ENCODE measurements around the gene ETS1. TPM values are rescaled to one million over a fixed set of nuclear protein-coding genes. Genes with fewer than 3 reads are reported as not detected.

The ETS1 gene
- total RNA-seq, 1 experiment from 2014 or later, result 66.4 TPM

- Histone ChIP-seq H3K27me3 (ENCODE audit: control insufficient read depth, insufficient read depth, low read length) (no peaks in the 10 kb centered on the region), H3K27ac (ENCODE audit: low read length) (peak overlapping the region; percentile 96), H3K4me3 (ENCODE audit: low read depth in 2 of 2, low read length in 2 of 2) (no peak overlapping the region), H3K9me3 (ENCODE audit: control insufficient read depth, insufficient read depth, low read depth, low read length) (no peaks in the 10 kb centered on the region), H3K4me1 (ENCODE audit: control insufficient read depth, insufficient read depth, low read length) (peaks cover 72% of the 10 kb centered on the region), H3K36me3 (ENCODE audit: control insufficient read depth, insufficient read depth, low read length) (peaks cover 7% of the 10 kb centered on the region)
- TF ChIP-seq, protein P1, sequence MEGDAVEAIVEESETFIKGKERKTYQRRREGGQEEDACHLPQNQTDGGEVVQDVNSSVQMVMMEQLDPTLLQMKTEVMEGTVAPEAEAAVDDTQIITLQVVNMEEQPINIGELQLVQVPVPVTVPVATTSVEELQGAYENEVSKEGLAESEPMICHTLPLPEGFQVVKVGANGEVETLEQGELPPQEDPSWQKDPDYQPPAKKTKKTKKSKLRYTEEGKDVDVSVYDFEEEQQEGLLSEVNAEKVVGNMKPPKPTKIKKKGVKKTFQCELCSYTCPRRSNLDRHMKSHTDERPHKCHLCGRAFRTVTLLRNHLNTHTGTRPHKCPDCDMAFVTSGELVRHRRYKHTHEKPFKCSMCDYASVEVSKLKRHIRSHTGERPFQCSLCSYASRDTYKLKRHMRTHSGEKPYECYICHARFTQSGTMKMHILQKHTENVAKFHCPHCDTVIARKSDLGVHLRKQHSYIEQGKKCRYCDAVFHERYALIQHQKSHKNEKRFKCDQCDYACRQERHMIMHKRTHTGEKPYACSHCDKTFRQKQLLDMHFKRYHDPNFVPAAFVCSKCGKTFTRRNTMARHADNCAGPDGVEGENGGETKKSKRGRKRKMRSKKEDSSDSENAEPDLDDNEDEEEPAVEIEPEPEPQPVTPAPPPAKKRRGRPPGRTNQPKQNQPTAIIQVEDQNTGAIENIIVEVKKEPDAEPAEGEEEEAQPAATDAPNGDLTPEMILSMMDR (IDR thresholded peaks at IDR 0.05), result no peak
- TF ChIP-seq REST (IDR thresholded peaks at IDR 0.05; ENCODE audit: insufficient read depth in 1 of 2, low read depth in 2 of 2, low read length in 1 of 2) (no peak), SIN3A (IDR thresholded peaks at IDR 0.05; ENCODE audit: borderline replicate concordance, insufficient read depth, low read depth, low read length) (no peak), POLR2AphosphoS5 (IDR thresholded peaks at IDR 0.05; ENCODE audit: low read depth, low read length) (no peak)
- DNase-seq (ENCODE audit: low read depth, low spot score) (no peak), ATAC-seq (no peak)
- in situ Hi-C loops (cut with HindIII; ENCODE audit: low pct_unique_long_range_greater_than_20kb, low sequenced_read_pairs), result no loop called here
- POLR2A ChIA-PET, result no interaction called here
- intact Hi-C loops (cut with micrococcal nuclease; ENCODE audit: unreplicated experiment), result no loop called here
- CTCF ChIA-PET, result no interaction called here
- no TSS peak for BruUV-seq (replicated peaks)
Observed at GRCh38 chr11:128492903-128493569, 94.3 kb downstream of the ETS1 start.

DNA sequence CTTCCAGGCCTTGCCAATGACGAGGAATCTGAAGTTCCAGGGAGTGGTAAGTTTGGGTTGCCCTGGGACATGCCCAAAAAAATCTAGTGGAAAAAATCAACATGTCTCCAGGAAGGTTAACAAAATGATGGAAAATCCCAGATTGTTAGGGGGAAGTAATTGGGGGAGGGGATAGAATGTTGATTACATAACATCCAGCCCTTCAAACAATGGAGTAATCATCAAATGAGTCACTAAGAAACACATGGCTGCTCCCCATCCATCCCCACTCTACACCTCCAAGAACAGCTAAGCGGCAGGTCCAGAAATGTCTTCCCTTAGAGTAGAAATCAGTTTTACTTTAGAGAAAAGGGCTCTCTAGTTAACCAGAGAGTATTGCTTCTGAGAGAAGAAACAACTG, 94.9 kb downstream of the ETS1 start:
- ATAC-seq (no peak), DNase-seq (ENCODE audit: low read depth, low spot score) (no peak)
- in situ Hi-C loops (cut with HindIII; ENCODE audit: low pct_unique_long_range_greater_than_20kb, low sequenced_read_pairs), result no loop called here
- CTCF ChIA-PET, result no interaction called here
- no peak overlapping the region for H3K4me3 ChIP-seq (ENCODE audit: low read depth in 2 of 2, low read length in 2 of 2)
- H3K27me3 ChIP-seq (ENCODE audit: control insufficient read depth, insufficient read depth, low read length), result no peaks in the 10 kb centered on the region
- TF ChIP-seq TCF7L2 (IDR thresholded peaks at IDR 0.05; ENCODE audit: low read depth, low read length) (no peak), REST (IDR thresholded peaks at IDR 0.05; ENCODE audit: insufficient read depth in 1 of 2, low read depth in 2 of 2, low read length in 1 of 2) (no peak), SIN3A (IDR thresholded peaks at IDR 0.05; ENCODE audit: borderline replicate concordance, insufficient read depth, low read depth, low read length) (no peak), POLR2AphosphoS5 (IDR thresholded peaks at IDR 0.05; ENCODE audit: low read depth, low read length) (no peak)
- TF ChIP-seq, protein P1 (IDR thresholded peaks at IDR 0.05), result no peak
- POLR2A ChIA-PET, result interaction anchor here (0.6 kb wide), 1 partner anchor 92 kb away, joined by 4 read pairs; no protein-coding TSS in a partner anchor
- peak overlapping the region; percentile 96 for H3K27ac ChIP-seq (ENCODE audit: low read length)
- H3K36me3 ChIP-seq (ENCODE audit: control insufficient read depth, insufficient read depth, low read length), result peaks cover 12% of the 10 kb centered on the region
- H3K4me1 ChIP-seq (ENCODE audit: control insufficient read depth, insufficient read depth, low read length), result peaks cover 67% of the 10 kb centered on the region
- intact Hi-C loops (cut with micrococcal nuclease; ENCODE audit: unreplicated experiment), result no loop called here
- BruUV-seq (replicated peaks), result no TSS peak
- no peaks in the 10 kb centered on the region for H3K9me3 ChIP-seq (ENCODE audit: control insufficient read depth, insufficient read depth, low read depth, low read length)
